ENCODE results near the gene DGKI. TPM values are rescaled to one million over a fixed set of nuclear protein-coding genes. Genes with fewer than 3 reads are reported as not detected.

DGKI gene
- polyA plus RNA-seq, 1 experiment, result 1.4 TPM

DNA sequence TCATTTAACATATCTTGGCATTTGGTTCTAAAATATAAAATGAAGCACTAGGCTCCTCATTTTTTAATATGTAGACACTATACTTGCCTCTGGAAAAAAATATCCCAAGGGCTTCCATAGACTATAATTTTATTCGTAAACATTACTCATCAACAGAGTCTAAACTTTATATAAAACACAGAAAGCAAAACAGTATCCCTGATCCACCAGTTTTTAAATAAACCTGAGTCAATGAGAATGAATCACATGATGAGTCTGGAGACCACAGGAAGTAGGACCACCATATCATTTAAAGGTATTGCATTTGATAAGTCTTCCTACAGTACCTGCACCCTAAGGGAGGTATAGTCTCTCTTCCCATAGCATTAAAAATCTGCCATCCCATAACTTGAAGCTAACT, 228.0 kb downstream of the DGKI start:
- TF ChIP-seq, protein P1, sequence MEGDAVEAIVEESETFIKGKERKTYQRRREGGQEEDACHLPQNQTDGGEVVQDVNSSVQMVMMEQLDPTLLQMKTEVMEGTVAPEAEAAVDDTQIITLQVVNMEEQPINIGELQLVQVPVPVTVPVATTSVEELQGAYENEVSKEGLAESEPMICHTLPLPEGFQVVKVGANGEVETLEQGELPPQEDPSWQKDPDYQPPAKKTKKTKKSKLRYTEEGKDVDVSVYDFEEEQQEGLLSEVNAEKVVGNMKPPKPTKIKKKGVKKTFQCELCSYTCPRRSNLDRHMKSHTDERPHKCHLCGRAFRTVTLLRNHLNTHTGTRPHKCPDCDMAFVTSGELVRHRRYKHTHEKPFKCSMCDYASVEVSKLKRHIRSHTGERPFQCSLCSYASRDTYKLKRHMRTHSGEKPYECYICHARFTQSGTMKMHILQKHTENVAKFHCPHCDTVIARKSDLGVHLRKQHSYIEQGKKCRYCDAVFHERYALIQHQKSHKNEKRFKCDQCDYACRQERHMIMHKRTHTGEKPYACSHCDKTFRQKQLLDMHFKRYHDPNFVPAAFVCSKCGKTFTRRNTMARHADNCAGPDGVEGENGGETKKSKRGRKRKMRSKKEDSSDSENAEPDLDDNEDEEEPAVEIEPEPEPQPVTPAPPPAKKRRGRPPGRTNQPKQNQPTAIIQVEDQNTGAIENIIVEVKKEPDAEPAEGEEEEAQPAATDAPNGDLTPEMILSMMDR (IDR thresholded peaks at IDR 0.05; ENCODE audit: insufficient read depth, low read depth, low read length), result no peak
- Histone ChIP-seq H3K36me3 (ENCODE audit: control insufficient read depth, insufficient read depth, low read length) (no peaks in the 10 kb centered on the region), H3K27me3 (ENCODE audit: control insufficient read depth, insufficient read depth, low read length) (no peaks in the 10 kb centered on the region), H3K4me3 (ENCODE audit: low read depth, low read length) (no peak overlapping the region)
- POLR2A ChIA-PET, result no interaction called here
- DNase-seq (ENCODE audit: low read depth), result no peak
- CTCF ChIA-PET, result no interaction called here

DNA sequence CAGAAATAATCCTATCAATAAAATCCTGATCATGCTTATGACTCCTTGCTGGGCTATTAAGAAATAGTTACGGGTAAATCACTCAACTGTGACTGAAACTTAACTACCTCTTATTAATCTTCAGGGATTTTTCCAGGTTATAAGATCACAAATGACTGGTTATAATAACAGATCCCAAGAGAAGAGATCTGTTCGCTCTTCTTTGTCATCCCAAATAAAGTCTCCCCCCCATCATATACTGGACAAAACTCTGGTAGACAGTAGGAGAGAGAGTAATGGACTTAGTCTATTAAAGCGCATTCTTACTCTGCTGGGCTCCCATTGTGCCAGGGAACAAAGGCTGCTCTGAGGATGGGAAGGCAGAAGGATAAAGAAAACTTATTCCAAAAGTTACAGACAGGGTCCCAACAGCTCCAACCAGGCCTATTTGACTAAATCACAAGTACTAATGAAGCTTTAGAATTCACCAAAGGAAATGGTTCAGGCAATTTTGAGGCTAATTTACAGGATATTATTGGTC, 233.7 kb downstream of the DGKI start:
- CTCF ChIA-PET, result no interaction called here
- Histone ChIP-seq H3K27me3 (ENCODE audit: control insufficient read depth, insufficient read depth, low read length) (no peaks in the 10 kb centered on the region), H3K36me3 (ENCODE audit: control insufficient read depth, insufficient read depth, low read length) (no peaks in the 10 kb centered on the region), H3K4me3 (ENCODE audit: low read depth, low read length) (no peak overlapping the region)
- POLR2A ChIA-PET, result no interaction called here
- TF ChIP-seq, protein P1 (IDR thresholded peaks at IDR 0.05; ENCODE audit: insufficient read depth, low read depth, low read length), result no peak
- DNase-seq (ENCODE audit: low read depth), result no peak

DNA sequence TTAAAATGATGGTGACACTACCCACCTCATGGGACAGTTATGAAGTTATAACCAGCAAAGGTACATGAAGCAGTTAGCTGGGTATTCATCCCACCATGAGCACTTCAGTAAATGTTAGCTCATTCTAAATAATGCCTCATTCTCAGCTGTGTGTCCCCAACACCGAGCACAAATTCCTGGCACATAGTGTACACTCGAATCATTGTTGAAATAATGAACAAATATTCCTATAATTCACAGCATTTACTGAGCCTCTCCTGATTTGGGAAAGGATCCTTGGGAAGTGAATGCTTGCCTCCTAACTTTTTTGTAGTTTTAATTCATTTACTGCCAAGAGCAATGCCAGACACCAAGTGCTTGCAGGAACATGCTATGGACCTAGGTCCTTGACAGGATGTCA, 235.2 kb downstream of the DGKI start:
- DNase-seq (ENCODE audit: low read depth), result no peak
- Histone ChIP-seq H3K27me3 (ENCODE audit: control insufficient read depth, insufficient read depth, low read length) (no peaks in the 10 kb centered on the region), H3K36me3 (ENCODE audit: control insufficient read depth, insufficient read depth, low read length) (no peaks in the 10 kb centered on the region), H3K4me3 (ENCODE audit: low read depth, low read length) (no peak overlapping the region)
- ChIA-PET CTCF (interaction anchor here (1.5 kb wide), 1 partner anchor 15 kb away, joined by 10 read pairs; no protein-coding TSS in a partner anchor), POLR2A (no interaction called here)
- TF ChIP-seq, protein P1 (IDR thresholded peaks at IDR 0.05; ENCODE audit: insufficient read depth, low read depth, low read length), result no peak

DNA sequence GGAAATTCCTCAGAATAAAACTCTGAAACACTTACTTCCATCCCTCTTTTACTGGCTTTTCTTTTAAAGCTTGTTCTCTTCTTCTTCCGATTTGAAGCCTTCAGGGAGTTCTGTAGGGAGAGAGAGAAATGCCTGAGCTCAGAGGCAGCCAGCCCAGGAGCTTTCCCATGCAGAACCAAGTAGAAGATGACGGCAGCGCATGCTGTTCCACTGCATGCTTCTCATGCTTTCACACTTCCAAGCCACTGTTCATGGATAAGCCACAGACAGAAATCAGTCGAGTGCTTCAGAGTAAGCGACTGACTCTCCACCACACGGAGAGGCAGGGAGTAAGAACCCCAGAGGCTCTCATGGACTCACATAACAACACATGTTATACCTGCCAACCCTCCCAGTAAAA, 237.3 kb downstream of the DGKI start:
- H3K36me3 ChIP-seq (ENCODE audit: control insufficient read depth, insufficient read depth, low read length), result no peaks in the 10 kb centered on the region
- no peak for DNase-seq (ENCODE audit: low read depth)
- ChIA-PET CTCF (interaction anchor here (1.1 kb wide), 1 partner anchor 17 kb away, joined by 3 read pairs; no protein-coding TSS in a partner anchor), POLR2A (no interaction called here)
- H3K27me3 ChIP-seq (ENCODE audit: control insufficient read depth, insufficient read depth, low read length), result no peaks in the 10 kb centered on the region
- H3K4me3 ChIP-seq (ENCODE audit: low read depth, low read length), result no peak overlapping the region
- TF ChIP-seq, protein P1 (IDR thresholded peaks at IDR 0.05; ENCODE audit: insufficient read depth, low read depth, low read length), result no peak

DNA sequence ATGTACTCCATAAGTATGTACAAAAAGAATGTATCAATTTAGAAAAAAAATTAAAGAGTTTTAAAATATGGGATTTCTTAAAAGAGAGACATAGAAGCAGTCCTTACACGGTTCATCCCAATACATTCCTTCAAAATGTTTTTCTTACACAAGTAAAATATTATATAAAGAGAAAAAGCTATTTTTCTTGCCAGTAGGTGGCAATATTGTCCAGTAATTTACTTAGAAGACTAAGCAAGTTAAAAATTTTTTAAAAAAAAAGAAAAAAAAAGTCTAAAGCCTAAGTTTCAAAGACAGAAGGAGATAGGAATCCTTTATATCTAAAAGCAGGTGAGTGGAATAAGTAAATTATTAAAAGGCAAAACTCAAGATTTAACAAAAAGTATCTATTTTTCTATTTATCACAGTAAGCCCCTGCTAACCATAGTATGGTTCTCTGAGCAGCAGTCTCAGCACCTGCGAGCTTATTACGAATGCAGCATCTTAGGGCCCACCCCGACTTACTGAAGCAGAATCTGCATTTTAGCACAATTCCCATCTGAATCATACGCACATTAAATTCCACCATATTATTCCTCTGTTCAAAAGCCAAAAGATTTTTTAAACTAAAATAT, 240.6 kb downstream of the DGKI start:
- ChIA-PET CTCF (interaction anchor here (0.6 to 2.3 kb wide), 15 partner anchors 13 to 403 kb away, joined by 3 to 25 read pairs (median 5); no protein-coding TSS in a partner anchor), POLR2A (interaction anchor here (0.6 kb wide), 1 partner anchor 1132 kb away, joined by 3 read pairs; no protein-coding TSS in a partner anchor)
- TF ChIP-seq, protein P1 (IDR thresholded peaks at IDR 0.05; ENCODE audit: insufficient read depth, low read depth, low read length), result peak; percentile 22; the same call in 1 of the 2 replicates
- Histone ChIP-seq H3K4me3 (ENCODE audit: low read depth, low read length) (no peak overlapping the region), H3K27me3 (ENCODE audit: control insufficient read depth, insufficient read depth, low read length) (no peaks in the 10 kb centered on the region), H3K36me3 (ENCODE audit: control insufficient read depth, insufficient read depth, low read length) (no peaks in the 10 kb centered on the region)
- peak; percentile 31 for DNase-seq (ENCODE audit: low read depth)
